ENCODE measurements around the gene CYB561A3. TPM values are rescaled to one million over a fixed set of nuclear protein-coding genes. Genes with fewer than 3 reads are reported as not detected.

The CYB561A3 gene
- total RNA-seq, 1 donor from 2014 or later: 34.9 TPM

GRCh38 chr11:61342207-61342803 lies 19.4 kb downstream of the CYB561A3 start:
- Mint-ChIP-seq H3K4me1 (ENCODE audit: unreplicated experiment) (peaks cover under 1% of the 10 kb centered on the region), H3K4me3 (no peak overlapping the region), H3K36me3 (no peaks in the 10 kb centered on the region), H3K9me3 (no peaks in the 10 kb centered on the region), H3K27ac (no peak overlapping the region), H3K27me3 (no peaks in the 10 kb centered on the region)
- TF ChIP-seq CTCF (conservative IDR thresholded peaks at IDR 0.05): no peak
- DNase-seq (ENCODE audit: extremely low spot score, unreplicated experiment): no peak

GRCh38 chr11:61341706-61342105 lies 20.0 kb downstream of the CYB561A3 start:
- Mint-ChIP-seq H3K27ac (no peak overlapping the region), H3K27me3 (no peaks in the 10 kb centered on the region), H3K9me3 (no peaks in the 10 kb centered on the region), H3K36me3 (no peaks in the 10 kb centered on the region), H3K4me1 (ENCODE audit: unreplicated experiment) (peaks cover 6% of the 10 kb centered on the region), H3K4me3 (no peak overlapping the region)
- TF ChIP-seq CTCF (conservative IDR thresholded peaks at IDR 0.05): no peak
- DNase-seq (ENCODE audit: extremely low spot score, unreplicated experiment): no peak

GRCh38 chr11:61340979-61341378 lies 20.7 kb downstream of the CYB561A3 start:
- TF ChIP-seq CTCF (conservative IDR thresholded peaks at IDR 0.05): no peak
- Mint-ChIP-seq H3K27ac (no peak overlapping the region), H3K4me3 (no peak overlapping the region), H3K4me1 (ENCODE audit: unreplicated experiment) (peaks cover 13% of the 10 kb centered on the region), H3K27me3 (no peaks in the 10 kb centered on the region), H3K36me3 (no peaks in the 10 kb centered on the region), H3K9me3 (no peaks in the 10 kb centered on the region)
- DNase-seq (ENCODE audit: extremely low spot score, unreplicated experiment): no peak

GRCh38 chr11:61339490-61339878 lies 22.2 kb downstream of the CYB561A3 start:
- H3K27ac Mint-ChIP-seq: no peak overlapping the region

GRCh38 chr11:61338783-61339489 lies 22.7 kb downstream of the CYB561A3 start:
- DNase-seq (ENCODE audit: extremely low spot score, unreplicated experiment): no peak
- TF ChIP-seq CTCF (conservative IDR thresholded peaks at IDR 0.05): no peak
- Mint-ChIP-seq H3K27ac (no peak overlapping the region), H3K4me1 (ENCODE audit: unreplicated experiment) (peaks cover 15% of the 10 kb centered on the region), H3K36me3 (no peaks in the 10 kb centered on the region), H3K4me3 (no peak overlapping the region), H3K27me3 (no peaks in the 10 kb centered on the region), H3K9me3 (no peaks in the 10 kb centered on the region)

More at GRCh38 chr11:61339490-61339878, 22.2 kb downstream of the CYB561A3 start:
- H3K4me3 Mint-ChIP-seq: no peak overlapping the region
- no peaks in the 10 kb centered on the region for H3K27me3 Mint-ChIP-seq
- H3K4me1 Mint-ChIP-seq (ENCODE audit: unreplicated experiment): peaks cover 15% of the 10 kb centered on the region
- no peaks in the 10 kb centered on the region for H3K9me3 Mint-ChIP-seq
- no peak for DNase-seq (ENCODE audit: extremely low spot score, unreplicated experiment)
- no peaks in the 10 kb centered on the region for H3K36me3 Mint-ChIP-seq
- no peak for TF ChIP-seq CTCF (conservative IDR thresholded peaks at IDR 0.05)
